Astrocyte (in vitro differentiated cells and primary cell): ENCODE measurements around the gene ME3. TPM values are rescaled to one million over a fixed set of nuclear protein-coding genes. Genes with fewer than 3 reads are reported as not detected.

Source experiments
- DNase-seq: peaks from one replicate; pipeline ENCODE4 v3.0.0-alpha.2; 2010; ENCODE audit warnings: low read depth
- FAIRE-seq: peaks from 2 replicates; lab custom pipeline; 2011; peaks lifted over from hg19 to GRCh38; lab: Jason Lieb, UNC
- H2AFZ ChIP-seq: 2 replicates; pipeline ENCODE4 v1.6.0; 2012; ENCODE audit warnings: low read depth, low read length, inconsistent platforms
- H3K27ac ChIP-seq: 2 replicates; pipeline ENCODE4 v1.5.1; 2011; ENCODE audit warnings: low read depth, low read length, inconsistent platforms
- H3K27me3 ChIP-seq: 2 replicates; pipeline ENCODE4 v1.6.0; 2011; ENCODE audit warnings: low read length, inconsistent platforms; ENCODE audit not compliant: insufficient read depth
- H3K36me3 ChIP-seq: 2 replicates; pipeline ENCODE4 v1.5.1; 2011; ENCODE audit warnings: low read length, inconsistent platforms; ENCODE audit not compliant: insufficient read depth
- H3K4me1 ChIP-seq: 2 replicates; pipeline ENCODE4 v1.5.1; 2011; ENCODE audit warnings: low read length, inconsistent platforms; ENCODE audit not compliant: insufficient read depth
- H3K4me2 ChIP-seq: 2 replicates; pipeline ENCODE4 v1.6.0; 2012; ENCODE audit warnings: low read length, inconsistent platforms
- H3K4me3 ChIP-seq: 2 replicates; pipeline ENCODE4 v1.5.1; 2011; ENCODE audit warnings: low read depth, mild to moderate bottlenecking, low read length, inconsistent platforms; ENCODE audit not compliant: insufficient read depth
- H3K79me2 ChIP-seq: 2 replicates; pipeline ENCODE4 v1.6.0; 2012; ENCODE audit warnings: mild to moderate bottlenecking, low read length, inconsistent platforms; ENCODE audit not compliant: insufficient read depth
- H3K9ac ChIP-seq: 2 replicates; pipeline ENCODE4 v1.6.0; 2012; ENCODE audit warnings: mild to moderate bottlenecking, low read length, inconsistent platforms
- H3K9me3 ChIP-seq: 2 replicates; pipeline ENCODE4 v1.5.1; 2012; ENCODE audit warnings: low read depth, mild to moderate bottlenecking, low read length, inconsistent platforms; ENCODE audit not compliant: insufficient read depth
- H4K20me1 ChIP-seq: 2 replicates; pipeline ENCODE4 v1.6.0; 2012; ENCODE audit warnings: low read length, inconsistent platforms; ENCODE audit not compliant: insufficient read depth
- H3K27ac Mint-ChIP-seq: one replicate; pipeline ENCODE4 v1.8.0; 2021; ENCODE audit warnings: mild to moderate bottlenecking, mixed read lengths; ENCODE audit not compliant: unreplicated experiment
- H3K27me3 Mint-ChIP-seq: one replicate; pipeline ENCODE4 v1.8.0; 2021; ENCODE audit warnings: low read depth, mixed read lengths; ENCODE audit not compliant: unreplicated experiment
- H3K36me3 Mint-ChIP-seq: one replicate; pipeline ENCODE4 v1.8.0; 2021; ENCODE audit warnings: low read depth, mixed read lengths; ENCODE audit not compliant: unreplicated experiment
- H3K4me1 Mint-ChIP-seq: one replicate; pipeline ENCODE4 v1.8.0; 2021; ENCODE audit warnings: low read depth, mixed read lengths; ENCODE audit not compliant: unreplicated experiment
- H3K4me3 Mint-ChIP-seq: one replicate; pipeline ENCODE4 v1.8.0; 2021; ENCODE audit warnings: mild to moderate bottlenecking, moderate library complexity, mixed read lengths; ENCODE audit not compliant: unreplicated experiment
- H3K9me3 Mint-ChIP-seq: one replicate; pipeline ENCODE4 v1.8.0; 2021; ENCODE audit warnings: mild to moderate bottlenecking, mixed read lengths; ENCODE audit not compliant: unreplicated experiment
- CTCF ChIP-seq: IDR thresholded peaks from 2 replicates; pipeline ENCODE4 v1.5.1; 2011; ENCODE audit warnings: low read depth, mild to moderate bottlenecking, inconsistent platforms, low read length, moderate library complexity; ENCODE audit not compliant: insufficient read depth
- EZH2 ChIP-seq: IDR thresholded peaks from 2 replicates; pipeline ENCODE4 v1.6.1; 2012; ENCODE audit warnings: mild to moderate bottlenecking, low read length, inconsistent platforms; ENCODE audit not compliant: insufficient read depth
- total RNA-seq: library from RNA; stranded (reverse); gene quantifications from 2 replicates; pipeline ENCODE4 v1.2.1, GENCODE V29; 2021

Gene ME3
- total RNA-seq, 1 donor from 2014 or later, result 28.6 TPM

- Histone ChIP-seq H3K9ac (no peak overlapping the region), H3K4me2 (no peak overlapping the region), H4K20me1 (no peaks in the 10 kb centered on the region), H3K27me3 (no peaks in the 10 kb centered on the region), H3K4me1 (peaks cover 29% of the 10 kb centered on the region), H3K36me3 (no peaks in the 10 kb centered on the region), H3K4me3 (no peak overlapping the region), H3K79me2 (no peaks in the 10 kb centered on the region), H3K9me3 (no peaks in the 10 kb centered on the region), H2AFZ (no peak overlapping the region), H3K27ac (no peak overlapping the region)
- DNase-seq, result no peak
- no peaks in the 10 kb centered on the region for H3K27me3 Mint-ChIP-seq
- H3K27ac Mint-ChIP-seq, result no peak overlapping the region
- H3K4me1 Mint-ChIP-seq, result peaks cover 22% of the 10 kb centered on the region
- H3K9me3 Mint-ChIP-seq, result peaks cover 2% of the 10 kb centered on the region
- TF ChIP-seq CTCF (no peak), EZH2 (no peak)
- FAIRE-seq, result no peak
- no peak overlapping the region for H3K4me3 Mint-ChIP-seq
- peaks cover 3% of the 10 kb centered on the region for H3K36me3 Mint-ChIP-seq
Observed at GRCh38 chr11:86580535-86580934, 91.9 kb downstream of the ME3 start.

GRCh38 chr11:86579406-86579731 is 93.0 kb downstream of the ME3 start:
- H3K27me3 Mint-ChIP-seq, result no peaks in the 10 kb centered on the region
- no peak overlapping the region for H3K4me3 ChIP-seq
- H3K36me3 ChIP-seq, result no peaks in the 10 kb centered on the region
- peaks cover 2% of the 10 kb centered on the region for H3K9me3 Mint-ChIP-seq
- peaks cover 24% of the 10 kb centered on the region for H3K4me1 Mint-ChIP-seq
- DNase-seq (no peak), FAIRE-seq (no peak)
- no peak for TF ChIP-seq CTCF
- TF ChIP-seq EZH2, result no peak
- H3K79me2 ChIP-seq, result no peaks in the 10 kb centered on the region
- H3K4me2 ChIP-seq, result no peak overlapping the region
- H3K9me3 ChIP-seq, result no peaks in the 10 kb centered on the region
- no peaks in the 10 kb centered on the region for H3K27me3 ChIP-seq
- peaks cover 40% of the 10 kb centered on the region for H3K4me1 ChIP-seq
- H3K36me3 Mint-ChIP-seq, result peaks cover 3% of the 10 kb centered on the region
- H3K27ac ChIP-seq, result no peak overlapping the region
- H4K20me1 ChIP-seq, result no peaks in the 10 kb centered on the region
- H3K4me3 Mint-ChIP-seq, result no peak overlapping the region
- no peak overlapping the region for H3K27ac Mint-ChIP-seq
- no peak overlapping the region for H2AFZ ChIP-seq
- no peak overlapping the region for H3K9ac ChIP-seq

- peak overlapping the region; percentile 35 for H3K9ac ChIP-seq
- peaks cover 2% of the 10 kb centered on the region for H3K9me3 Mint-ChIP-seq
- H3K4me1 Mint-ChIP-seq, result peaks cover 24% of the 10 kb centered on the region
Observed at GRCh38 chr11:86578727-86579405, 93.5 kb downstream of the ME3 start.

More at GRCh38 chr11:86578727-86579405, 93.5 kb downstream of the ME3 start:
- H3K4me1 ChIP-seq, result peaks cover 41% of the 10 kb centered on the region
- peak overlapping the region; percentile 81 for H3K27ac ChIP-seq
- peak overlapping the region; percentile 62 for H3K4me2 ChIP-seq
- H3K4me3 ChIP-seq, result no peak overlapping the region
- H3K4me3 Mint-ChIP-seq, result no peak overlapping the region
- H3K36me3 Mint-ChIP-seq, result peaks cover 3% of the 10 kb centered on the region
- H3K79me2 ChIP-seq, result no peaks in the 10 kb centered on the region
- no peak overlapping the region for H3K27ac Mint-ChIP-seq
- H3K27me3 Mint-ChIP-seq, result no peaks in the 10 kb centered on the region
- DNase-seq (no peak), FAIRE-seq (peak; percentile 13)
- no peaks in the 10 kb centered on the region for H3K36me3 ChIP-seq
- H2AFZ ChIP-seq, result peak overlapping the region; percentile 38
- no peaks in the 10 kb centered on the region for H3K9me3 ChIP-seq
- no peaks in the 10 kb centered on the region for H3K27me3 ChIP-seq
- TF ChIP-seq EZH2 (no peak), CTCF (no peak)
- H4K20me1 ChIP-seq, result no peaks in the 10 kb centered on the region
